WI38 (cell line): ENCODE results near the gene TET3.

Experiments used
- H3K4me3 ChIP-seq: 2 replicates; pipeline ENCODE4 v1.5.1; 2011; ENCODE audit warnings: low read depth, mild to moderate bottlenecking, control low read depth, low read length
- TF ChIP-seq, protein P1 (sequence below): IDR thresholded peaks from 2 replicates; pipeline ENCODE4 v1.5.1; 2012; ENCODE audit warnings: low read depth, mild to moderate bottlenecking, control low read depth, low read length

The TET3 gene

GRCh38 chr2:74033375-74033774 is 48.7 kb downstream of the TET3 start:
- TF ChIP-seq, protein P1, sequence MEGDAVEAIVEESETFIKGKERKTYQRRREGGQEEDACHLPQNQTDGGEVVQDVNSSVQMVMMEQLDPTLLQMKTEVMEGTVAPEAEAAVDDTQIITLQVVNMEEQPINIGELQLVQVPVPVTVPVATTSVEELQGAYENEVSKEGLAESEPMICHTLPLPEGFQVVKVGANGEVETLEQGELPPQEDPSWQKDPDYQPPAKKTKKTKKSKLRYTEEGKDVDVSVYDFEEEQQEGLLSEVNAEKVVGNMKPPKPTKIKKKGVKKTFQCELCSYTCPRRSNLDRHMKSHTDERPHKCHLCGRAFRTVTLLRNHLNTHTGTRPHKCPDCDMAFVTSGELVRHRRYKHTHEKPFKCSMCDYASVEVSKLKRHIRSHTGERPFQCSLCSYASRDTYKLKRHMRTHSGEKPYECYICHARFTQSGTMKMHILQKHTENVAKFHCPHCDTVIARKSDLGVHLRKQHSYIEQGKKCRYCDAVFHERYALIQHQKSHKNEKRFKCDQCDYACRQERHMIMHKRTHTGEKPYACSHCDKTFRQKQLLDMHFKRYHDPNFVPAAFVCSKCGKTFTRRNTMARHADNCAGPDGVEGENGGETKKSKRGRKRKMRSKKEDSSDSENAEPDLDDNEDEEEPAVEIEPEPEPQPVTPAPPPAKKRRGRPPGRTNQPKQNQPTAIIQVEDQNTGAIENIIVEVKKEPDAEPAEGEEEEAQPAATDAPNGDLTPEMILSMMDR = no peak
- H3K4me3 ChIP-seq = no peak overlapping the region
